ENCODE measurements around the gene ABCA4.

- TF ChIP-seq EP300 (IDR thresholded peaks at IDR 0.05) (no peak), CTCF (IDR thresholded peaks at IDR 0.05) (no peak)
Measured at GRCh38 chr1:94099303-94099702, 21.6 kb downstream of the ABCA4 start.

All from esophagus muscularis mucosa (tissue), 3 donors.